ENCODE data around the gene DPT. TPM values are rescaled to one million over a fixed set of nuclear protein-coding genes. Genes with fewer than 3 reads are reported as not detected.

DPT gene
- total RNA-seq, 2 experiments from 2014 or later, result not detected

GRCh38 chr1:168671782-168672181, 57.2 kb downstream of the DPT start:
- POLR2A ChIA-PET, result interaction anchor here (0.5 kb wide), 1 partner anchor 401 kb away, joined by 3 read pairs; no protein-coding TSS in a partner anchor

GRCh38 chr1:168665975-168666374, 63.0 kb downstream of the DPT start:
- CTCF ChIA-PET, result no interaction called here

More at GRCh38 chr1:168671782-168672181, 57.2 kb downstream of the DPT start:
- Mint-ChIP-seq H3K9me3 (no peaks in the 10 kb centered on the region), H3K4me3 (no peak overlapping the region), H3K4me1 (ENCODE audit: low read depth) (no peaks in the 10 kb centered on the region), H3K27me3 (peaks cover 1% of the 10 kb centered on the region), H3K27ac (no peak overlapping the region), H3K36me3 (ENCODE audit: low read depth) (no peaks in the 10 kb centered on the region)
- CTCF ChIA-PET, result interaction anchor here (1.3 kb wide), 1 partner anchor 22 kb away, joined by 3 read pairs; no protein-coding TSS in a partner anchor
- no peak for TF ChIP-seq CTCF (IDR thresholded peaks at IDR 0.05)
- ATAC-seq (peak; percentile 13), DNase-seq (no peak)
- intact Hi-C loops (cut with micrococcal nuclease), result no loop called here

GRCh38 chr1:168664069-168664834, 64.8 kb downstream of the DPT start:
- no peaks in the 10 kb centered on the region for H3K4me1 Mint-ChIP-seq (ENCODE audit: low read depth)
- H3K4me3 Mint-ChIP-seq, result no peak overlapping the region
- ChIA-PET POLR2A (no interaction called here), CTCF (no interaction called here)
- no peaks in the 10 kb centered on the region for H3K36me3 Mint-ChIP-seq (ENCODE audit: low read depth)
- no peak for ATAC-seq
- no peak overlapping the region for H3K27ac Mint-ChIP-seq
- no peak for DNase-seq
- H3K9me3 Mint-ChIP-seq, result peaks cover 2% of the 10 kb centered on the region
- intact Hi-C loops (cut with micrococcal nuclease), result no loop called here
- H3K27me3 Mint-ChIP-seq, result peaks cover 3% of the 10 kb centered on the region
- no peak for TF ChIP-seq CTCF (IDR thresholded peaks at IDR 0.05)

More at GRCh38 chr1:168665975-168666374, 63.0 kb downstream of the DPT start:
- intact Hi-C loops (cut with micrococcal nuclease), result no loop called here
- DNase-seq (no peak), ATAC-seq (no peak)
- Mint-ChIP-seq H3K9me3 (peaks cover 2% of the 10 kb centered on the region), H3K27me3 (peaks cover 3% of the 10 kb centered on the region), H3K4me1 (ENCODE audit: low read depth) (no peaks in the 10 kb centered on the region), H3K27ac (no peak overlapping the region), H3K4me3 (no peak overlapping the region), H3K36me3 (ENCODE audit: low read depth) (no peaks in the 10 kb centered on the region)
- no peak for TF ChIP-seq CTCF (IDR thresholded peaks at IDR 0.05)
- POLR2A ChIA-PET, result no interaction called here

GRCh38 chr1:168656485-168656884, 72.5 kb downstream of the DPT start:
- no peaks in the 10 kb centered on the region for H3K4me1 Mint-ChIP-seq (ENCODE audit: low read depth)
- TF ChIP-seq CTCF (IDR thresholded peaks at IDR 0.05), result no peak
- H3K4me3 Mint-ChIP-seq, result no peak overlapping the region
- H3K36me3 Mint-ChIP-seq (ENCODE audit: low read depth), result no peaks in the 10 kb centered on the region
- POLR2A ChIA-PET, result interaction anchor here (1.3 kb wide), 1 partner anchor 12 kb away, joined by 3 read pairs; no protein-coding TSS in a partner anchor
- H3K27ac Mint-ChIP-seq, result no peak overlapping the region
- CTCF ChIA-PET, result no interaction called here
- intact Hi-C loops (cut with micrococcal nuclease), result no loop called here
- no peaks in the 10 kb centered on the region for H3K9me3 Mint-ChIP-seq
- H3K27me3 Mint-ChIP-seq, result peaks cover 5% of the 10 kb centered on the region
- no peak for DNase-seq
- no peak for ATAC-seq

GRCh38 chr1:168654198-168654915, 74.6 kb downstream of the DPT start:
- DNase-seq (no peak), ATAC-seq (no peak)
- Mint-ChIP-seq H3K4me3 (no peak overlapping the region), H3K4me1 (ENCODE audit: low read depth) (no peaks in the 10 kb centered on the region), H3K9me3 (no peaks in the 10 kb centered on the region), H3K27me3 (peaks cover 5% of the 10 kb centered on the region), H3K27ac (no peak overlapping the region), H3K36me3 (ENCODE audit: low read depth) (no peaks in the 10 kb centered on the region)
- CTCF ChIA-PET, result interaction anchor here (1.5 kb wide), 1 partner anchor 215 kb away, joined by 3 read pairs; no protein-coding TSS in a partner anchor
- no peak for TF ChIP-seq CTCF (IDR thresholded peaks at IDR 0.05)
- POLR2A ChIA-PET, result no interaction called here
- intact Hi-C loops (cut with micrococcal nuclease), result no loop called here

Measured in activated CD8-positive, alpha-beta T cell treated with anti-CD3 and anti-CD28 coated beads for 36 hours (primary cell).